Endothelial cell of umbilical vein (primary cell): ENCODE measurements around the gene BLOC1S4. TPM values are rescaled to one million over a fixed set of nuclear protein-coding genes. Genes with fewer than 3 reads are reported as not detected.

Experiments
- BruUV-seq: library from RNA; stranded (reverse); fragments of 400-500 nt; replicated peaks from 2 replicates; lab custom pipeline; 2021; lab: Mats Ljungman, UMichigan
- CTCF ChIA-PET: fragments of 300-600, 350-600 bp; sonication (Branson Sonifier 250); formaldehyde crosslinking; loops from one replicate; lab custom pipeline; 2021; ENCODE audit warnings: antibody characterized with exemption, inconsistent platforms; lab: Charles Lee
- POLR2A ChIA-PET: fragments of 300-600, 350-600 bp; sonication (Branson Sonifier 250); formaldehyde crosslinking; loops from one replicate; lab custom pipeline; 2021; ENCODE audit warnings: antibody characterized with exemption, inconsistent platforms; lab: Charles Lee
- DNase-seq: peaks from one replicate; pipeline ENCODE4 v3.0.0-alpha.2; 2011; ENCODE audit warnings: low read depth, low spot score
- FAIRE-seq: peaks from 2 replicates; lab custom pipeline; 2011; peaks lifted over from hg19 to GRCh38; lab: Jason Lieb, UNC
- H2AFZ ChIP-seq: 2 replicates; pipeline ENCODE4 v1.6.0; 2012; ENCODE audit warnings: low read depth, low read length, control low read depth, inconsistent platforms
- H3K27ac ChIP-seq: 2 replicates; pipeline ENCODE4 v1.5.1; 2011; ENCODE audit warnings: low read depth, mild to moderate bottlenecking, control low read depth, low read length, moderate library complexity; ENCODE audit not compliant: insufficient read depth
- H3K27me3 ChIP-seq, 2 experiments: 2 replicates each; pipeline versions ENCODE4 v1.6.0 to v1.6.1; 2011; ENCODE audit warnings: low read length in 2 of 2, mixed read lengths in 1 of 2; ENCODE audit not compliant: control insufficient read depth in 2 of 2, insufficient read depth in 2 of 2
- H3K36me3 ChIP-seq, 2 experiments: 2 replicates in 1 of 2; 3 replicates in 1 of 2; pipeline ENCODE4 v1.5.1; 2011; ENCODE audit warnings: low read length in 2 of 2, mild to moderate bottlenecking in 1 of 2, moderate library complexity in 1 of 2; ENCODE audit not compliant: control insufficient read depth in 2 of 2, insufficient read depth in 2 of 2; ENCODE audit errors: extremely low read depth in 1 of 2
- H3K4me1 ChIP-seq: 3 replicates; pipeline ENCODE4 v1.5.1; 2011; ENCODE audit warnings: mild to moderate bottlenecking, low read length; ENCODE audit not compliant: control insufficient read depth, insufficient read depth; ENCODE audit errors: extremely low read depth
- H3K4me2 ChIP-seq: 2 replicates; pipeline ENCODE4 v1.6.1; 2011; ENCODE audit warnings: low read length, control low read depth, mixed read lengths; ENCODE audit not compliant: insufficient read depth
- H3K4me3 ChIP-seq, 3 experiments: fragments of 200-600 bp in 1 of 3; sonication (generic), shearing (Covaris generic) in 1 of 3; replicated peaks in 1 of 3; 2 replicates each; pipeline ENCODE4 v1.5.1; 2011 to 2016; ENCODE audit warnings: control low read depth in 3 of 3, low read length in 3 of 3, mild to moderate bottlenecking in 2 of 3, inconsistent platforms in 1 of 3, low read depth in 1 of 3, moderate library complexity in 1 of 3; ENCODE audit not compliant: insufficient read depth in 1 of 3
- H3K79me2 ChIP-seq: 2 replicates; pipeline ENCODE4 v1.6.0; 2012; ENCODE audit warnings: low read length, inconsistent platforms; ENCODE audit not compliant: control insufficient read depth, insufficient read depth
- H3K9ac ChIP-seq: replicated peaks from 2 replicates; pipeline ENCODE3; 2011; ENCODE audit warnings: low read length, control low read depth; ENCODE audit not compliant: insufficient read depth; ENCODE audit errors: extremely low read depth
- H3K9me1 ChIP-seq: replicated peaks from 3 replicates; pipeline ENCODE4 v1.6.0; 2011; ENCODE audit warnings: mild to moderate bottlenecking, low read length; ENCODE audit not compliant: control insufficient read depth, insufficient read depth; ENCODE audit errors: extremely low read depth
- H3K9me3 ChIP-seq: replicated peaks from 2 replicates; pipeline ENCODE4 v1.5.1; 2012; ENCODE audit warnings: low read length, inconsistent platforms; ENCODE audit not compliant: control insufficient read depth, insufficient read depth
- H4K20me1 ChIP-seq: replicated peaks from 2 replicates; pipeline ENCODE3; 2011; ENCODE audit warnings: mild to moderate bottlenecking, low read length; ENCODE audit not compliant: control insufficient read depth, insufficient read depth; ENCODE audit errors: extremely low read depth
- FOS ChIP-seq: IDR thresholded peaks from 2 replicates; pipeline ENCODE4 v1.6.1; 2011; ENCODE audit warnings: mild to moderate bottlenecking, low read length, moderate library complexity, borderline replicate concordance; ENCODE audit not compliant: insufficient read depth
- GATA2 ChIP-seq: IDR thresholded peaks from 2 replicates; pipeline ENCODE4 v1.7.0; 2011; ENCODE audit warnings: low read depth, mild to moderate bottlenecking, moderate library complexity, mixed read lengths, low read length; ENCODE audit not compliant: insufficient read length, insufficient read depth
- MYC ChIP-seq: IDR thresholded peaks from one replicate; pipeline ENCODE4 v1.6.1; 2011; ENCODE audit warnings: mild to moderate bottlenecking, low read depth, low read length
- dilution Hi-C: fragments of 300-500 bp; cut with MboI; formaldehyde crosslinking; loops from one replicate; pipeline ENCODE4 v1.15.0; 2019; ENCODE audit warnings: low sequenced_read_pairs; ENCODE audit not compliant: extremely low pct_ligation_motif_present
- intact Hi-C: fragments of 100-400 bp; cut with micrococcal nuclease; formaldehyde crosslinking; loops from one replicate; pipeline ENCODE4 v1.10.0; 2022
- polyA plus RNA-seq, 4 experiments: library from polyadenylated mRNA; depleted of rRNA in 3 of 4; stranded (reverse) in 3 of 4; unstranded in 1 of 4; fragments of >200 nt; gene quantifications; 2 replicates each; pipeline versions ENCODE4 v1.2.1 to v1.2.3, GENCODE V29; 2011 to 2012; ENCODE audit warnings: missing spikeins in 1 of 4
- total RNA-seq: library from RNA; stranded (reverse); gene quantifications from 2 replicates; pipeline ENCODE4 v1.2.3, GENCODE V29; 2021
- TF ChIP-seq, protein P1 (sequence below), 2 donors: IDR thresholded peaks; 1 replicate in 1 of 2; 2 replicates in 1 of 2; pipeline ENCODE4 v1.5.1; 2011; ENCODE audit warnings: low read length in 2 of 2, mild to moderate bottlenecking in 2 of 2, moderate library complexity in 2 of 2, control low read depth in 1 of 2, inconsistent platforms in 1 of 2, low read depth in 1 of 2; ENCODE audit not compliant: insufficient read depth in 1 of 2; ENCODE audit errors: extremely low read depth in 1 of 2
- TF ChIP-seq, protein P2 (sequence below): IDR thresholded peaks from 2 replicates; pipeline ENCODE4 v1.6.1; 2011; ENCODE audit not compliant: insufficient read depth, insufficient read length

The BLOC1S4 gene
- total and polyA plus RNA-seq, 2 donors (not counting 3 experiments of a cell fraction or from before 2014, with no cell fraction given), result 12.7 to 16.9 TPM

DNA sequence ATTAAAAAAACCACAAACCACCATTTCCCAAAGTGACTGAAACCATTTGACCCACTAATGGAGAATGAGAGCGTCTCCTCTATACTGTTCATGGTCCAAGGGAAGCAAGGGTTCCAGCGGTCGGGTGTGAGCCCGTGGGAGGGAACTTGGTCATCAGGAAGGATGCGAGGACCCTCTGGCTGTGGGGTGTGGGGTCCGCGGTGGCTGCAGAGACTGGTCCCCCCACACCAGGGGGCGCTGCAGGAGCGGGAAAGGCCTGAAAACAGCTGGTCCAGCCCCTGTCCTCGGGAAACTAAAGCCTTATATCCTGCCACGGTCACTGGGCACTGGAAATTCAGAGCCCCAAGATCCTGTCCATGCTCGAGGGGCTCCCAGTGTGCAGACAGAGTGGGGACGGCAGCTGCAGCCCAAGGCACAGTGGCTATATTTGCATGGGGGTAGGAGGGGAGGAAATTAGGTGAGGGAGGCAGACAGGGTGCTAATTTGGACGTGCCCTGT, 4.3 kb downstream of the BLOC1S4 start:
- H3K9me3 ChIP-seq, result no peaks in the 10 kb centered on the region
- H3K4me1 ChIP-seq, result peaks cover 10% of the 10 kb centered on the region
- no peak overlapping the region for H3K4me3 ChIP-seq
- no peaks in the 10 kb centered on the region for H4K20me1 ChIP-seq
- DNase-seq, result peak; percentile 60
- intact Hi-C loops (loop anchor here (1.0 to 2.0 kb wide), 4 partner anchors 62 to 350 kb away; partner anchors contain the start of gene KIAA0232), dilution Hi-C loops (no loop called here)
- H3K9me1 ChIP-seq, result no peaks in the 10 kb centered on the region
- H3K27me3 ChIP-seq, result no peaks in the 10 kb centered on the region
- H3K79me2 ChIP-seq, result peaks cover 15% of the 10 kb centered on the region
- H3K9ac ChIP-seq, result no peak overlapping the region
- BruUV-seq, result no TSS peak
- no peaks in the 10 kb centered on the region for H3K36me3 ChIP-seq
- H3K4me2 ChIP-seq, result no peak overlapping the region
- no peak for TF ChIP-seq FOS
- TF ChIP-seq, protein P1, sequence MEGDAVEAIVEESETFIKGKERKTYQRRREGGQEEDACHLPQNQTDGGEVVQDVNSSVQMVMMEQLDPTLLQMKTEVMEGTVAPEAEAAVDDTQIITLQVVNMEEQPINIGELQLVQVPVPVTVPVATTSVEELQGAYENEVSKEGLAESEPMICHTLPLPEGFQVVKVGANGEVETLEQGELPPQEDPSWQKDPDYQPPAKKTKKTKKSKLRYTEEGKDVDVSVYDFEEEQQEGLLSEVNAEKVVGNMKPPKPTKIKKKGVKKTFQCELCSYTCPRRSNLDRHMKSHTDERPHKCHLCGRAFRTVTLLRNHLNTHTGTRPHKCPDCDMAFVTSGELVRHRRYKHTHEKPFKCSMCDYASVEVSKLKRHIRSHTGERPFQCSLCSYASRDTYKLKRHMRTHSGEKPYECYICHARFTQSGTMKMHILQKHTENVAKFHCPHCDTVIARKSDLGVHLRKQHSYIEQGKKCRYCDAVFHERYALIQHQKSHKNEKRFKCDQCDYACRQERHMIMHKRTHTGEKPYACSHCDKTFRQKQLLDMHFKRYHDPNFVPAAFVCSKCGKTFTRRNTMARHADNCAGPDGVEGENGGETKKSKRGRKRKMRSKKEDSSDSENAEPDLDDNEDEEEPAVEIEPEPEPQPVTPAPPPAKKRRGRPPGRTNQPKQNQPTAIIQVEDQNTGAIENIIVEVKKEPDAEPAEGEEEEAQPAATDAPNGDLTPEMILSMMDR (IDR thresholded peaks at IDR 0.05; ENCODE audit: extremely low read depth in 1 of 2, insufficient read depth in 1 of 2, low read depth in 1 of 2, low read length in 2 of 2), result peak; percentile 94 to 97
- ChIA-PET POLR2A (no interaction called here), CTCF (interaction anchor here (0.6 to 6.7 kb wide), 41 partner anchors 8 to 369 kb away, joined by 3 to 353 read pairs (median 4); partner anchors contain the start of genes GRPEL1, MRFAP1L1 and TBC1D14)
- FAIRE-seq, result peak; percentile 84
- H3K27ac ChIP-seq, result no peak overlapping the region
- H2AFZ ChIP-seq, result peak overlapping the region; percentile 4

DNA sequence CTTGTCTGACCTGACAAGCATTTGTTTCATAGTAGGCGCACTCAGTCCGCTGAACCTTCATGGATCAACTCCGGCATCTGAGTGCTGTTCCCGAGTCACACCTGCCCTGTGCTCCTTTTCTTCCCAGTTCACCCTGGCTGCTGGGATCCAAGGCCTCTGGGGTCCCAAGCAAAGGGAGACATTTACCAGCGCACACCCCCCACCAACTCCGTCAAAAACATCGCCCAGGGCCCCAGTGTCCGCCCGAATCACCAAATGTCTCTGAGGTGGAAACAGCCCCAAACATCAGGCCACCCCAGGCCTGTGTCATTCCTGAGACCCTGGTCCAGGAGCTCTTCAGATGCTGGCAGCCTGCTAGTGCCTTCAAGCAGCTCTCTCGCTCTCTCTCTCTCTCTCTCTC, 5.1 kb downstream of the BLOC1S4 start:
- no peak for DNase-seq
- intact Hi-C loops, result loop anchor here (2.0 kb wide), 1 partner anchor 262 kb away; no protein-coding TSS in a partner anchor
- peaks cover 10% of the 10 kb centered on the region for H3K4me1 ChIP-seq
- H3K9me3 ChIP-seq, result no peaks in the 10 kb centered on the region
- no peaks in the 10 kb centered on the region for H3K9me1 ChIP-seq
- H3K4me3 ChIP-seq, result no peak overlapping the region
- no peak for FAIRE-seq
- peaks cover 15% of the 10 kb centered on the region for H3K79me2 ChIP-seq
- no peak overlapping the region for H3K27ac ChIP-seq
- no peaks in the 10 kb centered on the region for H3K36me3 ChIP-seq
- no peak overlapping the region for H3K4me2 ChIP-seq
- BruUV-seq, result no TSS peak
- CTCF ChIA-PET, result interaction anchor here (1.3 to 6.7 kb wide), 4 partner anchors 48 to 287 kb away, joined by 4 to 353 read pairs (median 10); partner anchors contain the start of gene TBC1D14
- no peaks in the 10 kb centered on the region for H3K27me3 ChIP-seq
- TF ChIP-seq, protein P2, sequence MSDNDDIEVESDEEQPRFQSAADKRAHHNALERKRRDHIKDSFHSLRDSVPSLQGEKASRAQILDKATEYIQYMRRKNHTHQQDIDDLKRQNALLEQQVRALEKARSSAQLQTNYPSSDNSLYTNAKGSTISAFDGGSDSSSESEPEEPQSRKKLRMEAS, result no peak
- TF ChIP-seq GATA2 (no peak), MYC (no peak)
- no peaks in the 10 kb centered on the region for H4K20me1 ChIP-seq
- POLR2A ChIA-PET, result no interaction called here
- dilution Hi-C loops, result no loop called here
- no peak overlapping the region for H2AFZ ChIP-seq
- no peak overlapping the region for H3K9ac ChIP-seq
